Measurements from ENCODE around the gene RNU5D-1.

RNU5D-1 gene

GRCh38 chr1:44777547-44777946 is 46.6 kb upstream of the RNU5D-1 start:
- peak overlapping the region; percentile 27 for H3K4me3 ChIP-seq (ENCODE audit: low read depth, low read length)
- DNase-seq, result no peak
- WGBS (ENCODE audit: extremely low coverage, insufficient coverage, insufficient read length), result no CpG with 5 or more reads among the region's 14 CpGs

GRCh38 chr1:44776730-44777068 is 45.7 kb upstream of the RNU5D-1 start:
- H2BK12ac ChIP-seq (ENCODE audit: low read length), result no peak overlapping the region
- H3K4me1 ChIP-seq (ENCODE audit: control insufficient read depth in 1 of 2, insufficient read depth in 2 of 2, low read length in 2 of 2), result peaks cover 7 to 12% of the 10 kb centered on the region in 2 experiments
- peaks cover 19% of the 10 kb centered on the region for H3K79me2 ChIP-seq (ENCODE audit: control insufficient read depth, insufficient read depth, low read length, poor library complexity)
- DNase-seq, result no peak
- no peak overlapping the region for H2BK5ac ChIP-seq (ENCODE audit: low read depth, low read length, poor library complexity)
- peaks cover 1% of the 10 kb centered on the region for H3K9me3 ChIP-seq (ENCODE audit: insufficient read depth, low read depth, low read length)
- H3K9ac ChIP-seq (ENCODE audit: low read length), result peak overlapping the region; percentile 89
- no peak overlapping the region for H4K12ac ChIP-seq (ENCODE audit: low read depth, low read length)
- H3K4me3 ChIP-seq (ENCODE audit: low read depth, low read length), result peak overlapping the region; percentile 94
- H3K14ac ChIP-seq (ENCODE audit: low read length), result peak overlapping the region; percentile 36
- WGBS (ENCODE audit: extremely low coverage, insufficient coverage, insufficient read length), result no CpG with 5 or more reads among the region's 12 CpGs
- no peak overlapping the region for H4K8ac ChIP-seq (ENCODE audit: low read depth, low read length)
- peak overlapping the region; percentile 80 for H3K27ac ChIP-seq (ENCODE audit: low read depth, low read length)
- no peak overlapping the region for H4K91ac ChIP-seq (ENCODE audit: low read depth, low read length)
- H2AK5ac ChIP-seq (ENCODE audit: low read length), result no peak overlapping the region
- H3K27me3 ChIP-seq (ENCODE audit: insufficient read depth, low read length), result no peaks in the 10 kb centered on the region
- H3K4ac ChIP-seq (ENCODE audit: low read depth, low read length), result peak overlapping the region; percentile 93
- peak overlapping the region; percentile 85 for H3K4me2 ChIP-seq (ENCODE audit: low read length)
- no peak overlapping the region for H2AFZ ChIP-seq (ENCODE audit: insufficient read depth, low read length, poor library complexity)
- peak overlapping the region; percentile 43 for H3K23ac ChIP-seq (ENCODE audit: low read length)
- peaks cover 16% of the 10 kb centered on the region for H3K79me1 ChIP-seq (ENCODE audit: low read length)
- peaks cover 41 to 45% of the 10 kb centered on the region in 2 experiments for H3K36me3 ChIP-seq (ENCODE audit: control insufficient read depth in 1 of 2, insufficient read depth in 2 of 2, low read length in 2 of 2)
- H2BK120ac ChIP-seq (ENCODE audit: insufficient read depth, low read length, poor library complexity), result no peak overlapping the region
- no peak overlapping the region for H3K18ac ChIP-seq (ENCODE audit: low read length)

More at GRCh38 chr1:44777547-44777946, 46.6 kb upstream of the RNU5D-1 start:
- Histone ChIP-seq H3K9me3 (ENCODE audit: insufficient read depth, low read depth, low read length) (peaks cover 1% of the 10 kb centered on the region), H2BK120ac (ENCODE audit: insufficient read depth, low read length, poor library complexity) (no peak overlapping the region), H3K79me2 (ENCODE audit: control insufficient read depth, insufficient read depth, low read length, poor library complexity) (peaks cover 19% of the 10 kb centered on the region), H3K36me3 (ENCODE audit: control insufficient read depth in 1 of 2, insufficient read depth in 2 of 2, low read length in 2 of 2) (peaks cover 41 to 45% of the 10 kb centered on the region in 2 experiments), H3K4ac (ENCODE audit: low read depth, low read length) (peak overlapping the region; percentile 56), H3K18ac (ENCODE audit: low read length) (peak overlapping the region; percentile 29), H3K27ac (ENCODE audit: low read depth, low read length) (no peak overlapping the region), H4K8ac (ENCODE audit: low read depth, low read length) (no peak overlapping the region), H3K4me1 (ENCODE audit: control insufficient read depth in 1 of 2, insufficient read depth in 2 of 2, low read length in 2 of 2) (peaks cover 7 to 12% of the 10 kb centered on the region in 2 experiments), H3K4me2 (ENCODE audit: low read length) (peak overlapping the region; percentile 85), H4K12ac (ENCODE audit: low read depth, low read length) (peak overlapping the region; percentile 5), H3K14ac (ENCODE audit: low read length) (no peak overlapping the region), H2AFZ (ENCODE audit: insufficient read depth, low read length, poor library complexity) (no peak overlapping the region), H2BK5ac (ENCODE audit: low read depth, low read length, poor library complexity) (no peak overlapping the region), H4K91ac (ENCODE audit: low read depth, low read length) (no peak overlapping the region), H3K27me3 (ENCODE audit: insufficient read depth, low read length) (no peaks in the 10 kb centered on the region), H2BK12ac (ENCODE audit: low read length) (no peak overlapping the region), H3K23ac (ENCODE audit: low read length) (no peak overlapping the region), H3K79me1 (ENCODE audit: low read length) (peaks cover 16% of the 10 kb centered on the region), H3K9ac (ENCODE audit: low read length) (peak overlapping the region; percentile 57), H2AK5ac (ENCODE audit: low read length) (no peak overlapping the region)

GRCh38 chr1:44775930-44776729 is 45.2 kb upstream of the RNU5D-1 start:
- H2AFZ ChIP-seq (ENCODE audit: insufficient read depth, low read length, poor library complexity), result peak overlapping the region; percentile 10
- peak overlapping the region; percentile 92 for H4K12ac ChIP-seq (ENCODE audit: low read depth, low read length)
- H3K18ac ChIP-seq (ENCODE audit: low read length), result peak overlapping the region; percentile 9
- peak overlapping the region; percentile 80 for H2AK5ac ChIP-seq (ENCODE audit: low read length)
- H2BK12ac ChIP-seq (ENCODE audit: low read length), result no peak overlapping the region
- peak overlapping the region; percentile 43 for H3K23ac ChIP-seq (ENCODE audit: low read length)
- H3K36me3 ChIP-seq (ENCODE audit: control insufficient read depth in 1 of 2, insufficient read depth in 2 of 2, low read length in 2 of 2), result peaks cover 39 to 43% of the 10 kb centered on the region in 2 experiments
- H3K27ac ChIP-seq (ENCODE audit: low read depth, low read length), result peak overlapping the region; percentile 80
- peak overlapping the region; percentile 22 for H4K91ac ChIP-seq (ENCODE audit: low read depth, low read length)
- no CpG with 5 or more reads among the region's 36 CpGs for WGBS (ENCODE audit: extremely low coverage, insufficient coverage, insufficient read length)
- H3K79me1 ChIP-seq (ENCODE audit: low read length), result peaks cover 16% of the 10 kb centered on the region
- H3K4ac ChIP-seq (ENCODE audit: low read depth, low read length), result peak overlapping the region; percentile 93
- peaks cover 19% of the 10 kb centered on the region for H3K79me2 ChIP-seq (ENCODE audit: control insufficient read depth, insufficient read depth, low read length, poor library complexity)
- H2BK120ac ChIP-seq (ENCODE audit: insufficient read depth, low read length, poor library complexity), result peak overlapping the region; percentile 80
- peak overlapping the region; percentile 85 for H3K4me2 ChIP-seq (ENCODE audit: low read length)
- peak overlapping the region; percentile 88 for H2BK5ac ChIP-seq (ENCODE audit: low read depth, low read length, poor library complexity)
- H4K8ac ChIP-seq (ENCODE audit: low read depth, low read length), result peak overlapping the region; percentile 89
- H3K4me1 ChIP-seq (ENCODE audit: control insufficient read depth in 1 of 2, insufficient read depth in 2 of 2, low read length in 2 of 2), result peaks cover 7 to 12% of the 10 kb centered on the region in 2 experiments
- peak in 1 of 2 donors; percentile 22 for DNase-seq
- peak overlapping the region; percentile 94 for H3K14ac ChIP-seq (ENCODE audit: low read length)
- H3K9me3 ChIP-seq (ENCODE audit: insufficient read depth, low read depth, low read length), result peaks cover 1% of the 10 kb centered on the region
- peak overlapping the region; percentile 89 for H3K9ac ChIP-seq (ENCODE audit: low read length)
- peak overlapping the region; percentile 94 for H3K4me3 ChIP-seq (ENCODE audit: low read depth, low read length)
- no peaks in the 10 kb centered on the region for H3K27me3 ChIP-seq (ENCODE audit: insufficient read depth, low read length)

GRCh38 chr1:44775078-44775929 is 44.3 kb upstream of the RNU5D-1 start, which contains the start of gene RPS8:
TSS of gene RPS8 (plus strand) at chr1:44775540. CDS start at chr1:44775597, 57 bp downstream.
- H4K8ac ChIP-seq (ENCODE audit: low read depth, low read length), result peak within 1 kb of the TSS; percentile 96
- H3K4me1 ChIP-seq (ENCODE audit: control insufficient read depth in 1 of 2, insufficient read depth in 2 of 2, low read length in 2 of 2), result peaks cover 7 to 12% of the 10 kb centered on the region in 2 experiments
- peak within 1 kb of the TSS; percentile 63 for H3K18ac ChIP-seq (ENCODE audit: low read length)
- peak within 1 kb of the TSS; percentile 97 for H4K12ac ChIP-seq (ENCODE audit: low read depth, low read length)
- H2BK5ac ChIP-seq (ENCODE audit: low read depth, low read length, poor library complexity), result peak within 1 kb of the TSS; percentile 88
- H3K4me2 ChIP-seq (ENCODE audit: low read length), result peak within 1 kb of the TSS; percentile 85
- peaks cover 16% of the 10 kb centered on the region for H3K79me1 ChIP-seq (ENCODE audit: low read length)
- peak within 1 kb of the TSS; percentile 80 for H2BK120ac ChIP-seq (ENCODE audit: insufficient read depth, low read length, poor library complexity)
- peaks cover 1% of the 10 kb centered on the region for H3K9me3 ChIP-seq (ENCODE audit: insufficient read depth, low read depth, low read length)
- H2AFZ ChIP-seq (ENCODE audit: insufficient read depth, low read length, poor library complexity), result peak within 1 kb of the TSS; percentile 92
- peak within 1 kb of the TSS; percentile 93 for H3K4ac ChIP-seq (ENCODE audit: low read depth, low read length)
- H3K79me2 ChIP-seq (ENCODE audit: control insufficient read depth, insufficient read depth, low read length, poor library complexity), result peaks cover 19% of the 10 kb centered on the region
- H3K9ac ChIP-seq (ENCODE audit: low read length), result peak within 1 kb of the TSS; percentile 89
- peak within 1 kb of the TSS; percentile 80 for H3K27ac ChIP-seq (ENCODE audit: low read depth, low read length)
- peak within 1 kb of the TSS; percentile 80 for H2AK5ac ChIP-seq (ENCODE audit: low read length)
- peak within 1 kb of the TSS; percentile 94 for H3K4me3 ChIP-seq (ENCODE audit: low read depth, low read length)
- no peak within 1 kb of the TSS for H2BK12ac ChIP-seq (ENCODE audit: low read length)
- H3K23ac ChIP-seq (ENCODE audit: low read length), result no peak within 1 kb of the TSS
- H3K14ac ChIP-seq (ENCODE audit: low read length), result peak within 1 kb of the TSS; percentile 94
- peak; percentile 95 to 97 for DNase-seq
- no peaks in the 10 kb centered on the region for H3K27me3 ChIP-seq (ENCODE audit: insufficient read depth, low read length)
- H4K91ac ChIP-seq (ENCODE audit: low read depth, low read length), result peak within 1 kb of the TSS; percentile 92
- peaks cover 32 to 37% of the 10 kb centered on the region in 2 experiments for H3K36me3 ChIP-seq (ENCODE audit: control insufficient read depth in 1 of 2, insufficient read depth in 2 of 2, low read length in 2 of 2)
- 100% methylated on average over 1 of the region's 65 CpGs for WGBS (ENCODE audit: extremely low coverage, insufficient coverage, insufficient read length)

Data from trophoblast cell (in vitro differentiated cells and primary cell).